Stimulated activated CD4-positive, alpha-beta T cell treated with anti-CD3 and anti-CD28 coated beads, TNF-alpha, amount 100 ng/mL, for 1 hour (primary cell): ENCODE results near the gene KIF9.
"Not testable (repeated sequence)": the region's sequence is repeated elsewhere in the genome, so short reads cannot be mapped to it uniquely, and the experiment has no call there.

ENCODE experiments used
- DNase-seq, 3 donors: peaks; one replicate each; pipeline ENCODE4 v3.0.0-alpha.2; 2020; ENCODE audit warnings: low read depth in 3 of 3, low spot score in 1 of 3

The KIF9 gene

DNA sequence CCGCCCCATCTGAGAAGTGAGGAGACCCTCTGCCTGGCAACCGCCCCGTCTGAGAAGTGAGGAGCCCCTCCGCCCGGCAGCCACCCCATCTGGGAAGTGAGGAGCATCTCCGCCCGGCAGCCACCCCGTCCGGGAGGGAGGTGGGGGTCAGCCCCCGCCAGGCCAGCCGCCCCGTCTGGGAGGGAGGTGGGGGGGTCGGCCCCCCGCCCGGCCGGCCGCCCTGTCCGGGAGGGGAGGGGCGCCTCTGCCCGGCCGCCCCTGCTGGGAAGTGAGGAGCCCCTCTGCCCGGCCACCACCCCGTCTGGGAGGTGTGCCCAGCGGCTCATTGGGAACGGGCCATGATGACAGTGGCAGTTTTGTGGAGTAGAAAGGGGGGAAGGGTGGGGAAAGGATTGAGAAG is 26.3 kb downstream of the KIF9 start:
- not testable (repeated sequence) for DNase-seq

DNA sequence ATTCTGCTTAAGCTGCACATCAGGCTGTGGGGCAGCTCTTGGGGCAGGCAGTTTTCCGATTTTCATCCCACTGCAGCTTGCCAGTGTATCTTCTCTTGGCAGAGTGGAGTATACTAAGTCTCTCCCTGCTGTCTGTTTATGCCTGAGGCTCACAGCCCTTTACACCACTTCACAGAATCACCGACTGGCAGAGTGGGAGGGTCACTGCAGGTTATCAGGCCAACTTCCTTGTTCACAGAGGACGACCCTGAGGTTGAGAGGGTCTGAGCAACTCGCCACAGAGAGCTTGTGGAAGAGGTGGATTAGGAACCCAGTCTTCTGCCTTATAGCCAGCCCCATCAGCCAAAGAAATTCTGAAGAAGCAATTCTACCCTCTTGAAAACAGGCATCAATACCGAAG is 30.9 kb downstream of the KIF9 start:
- no peak for DNase-seq

DNA sequence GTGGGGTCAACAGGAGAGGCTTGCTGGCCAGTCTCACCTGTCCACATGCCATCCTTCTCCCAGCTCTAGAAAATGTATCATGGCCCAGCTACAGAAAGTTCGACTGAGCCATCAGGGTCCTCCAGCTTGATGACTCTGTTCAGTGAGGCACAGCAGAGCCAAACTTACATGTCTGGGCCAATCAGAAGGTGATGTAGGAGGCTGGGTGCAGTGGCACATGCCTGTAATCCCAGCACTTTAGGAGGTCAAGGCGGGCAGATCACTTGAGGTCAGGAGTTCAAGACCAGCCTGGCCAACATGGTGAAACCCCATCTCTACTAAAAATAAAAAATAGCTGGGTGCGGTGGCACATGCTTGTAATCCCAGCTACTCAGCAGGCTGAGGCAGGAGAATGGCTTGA is 31.5 kb downstream of the KIF9 start:
- DNase-seq: not testable (repeated sequence)

DNA sequence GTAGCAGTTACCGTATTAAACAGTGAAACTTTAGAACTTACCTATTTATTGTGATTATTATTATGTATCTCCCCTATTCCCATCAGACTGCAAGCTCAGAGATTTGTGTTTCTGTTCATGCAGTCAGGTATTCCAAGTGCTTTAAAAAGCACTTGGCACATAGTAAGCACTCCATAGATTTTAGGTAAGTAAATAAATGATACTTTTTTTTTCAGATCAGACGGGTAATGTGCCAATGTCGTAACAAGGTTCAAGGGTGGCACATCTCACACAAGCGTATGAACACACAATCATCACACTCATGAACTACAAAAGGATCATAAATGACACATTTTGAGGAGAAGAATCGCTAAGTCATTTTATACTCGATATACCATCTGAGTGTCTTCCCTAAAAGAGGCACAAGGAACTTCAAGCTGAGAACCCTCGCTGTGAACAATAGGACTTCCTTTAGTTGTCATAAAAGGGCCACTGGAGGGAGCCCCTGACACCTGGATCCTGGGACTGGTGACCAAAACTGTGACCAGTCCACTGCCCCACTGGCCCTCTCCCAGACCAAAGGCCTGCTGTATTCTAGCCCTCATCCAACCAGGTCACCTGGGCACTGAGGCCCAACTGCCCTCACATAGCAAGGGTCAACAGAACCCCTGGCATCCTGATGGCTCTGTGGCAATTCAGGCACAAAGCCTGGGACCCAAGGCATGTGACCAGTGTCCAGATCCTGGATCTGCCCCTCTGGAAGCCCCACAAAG is 32.1 kb downstream of the KIF9 start:
- DNase-seq: no peak

DNA sequence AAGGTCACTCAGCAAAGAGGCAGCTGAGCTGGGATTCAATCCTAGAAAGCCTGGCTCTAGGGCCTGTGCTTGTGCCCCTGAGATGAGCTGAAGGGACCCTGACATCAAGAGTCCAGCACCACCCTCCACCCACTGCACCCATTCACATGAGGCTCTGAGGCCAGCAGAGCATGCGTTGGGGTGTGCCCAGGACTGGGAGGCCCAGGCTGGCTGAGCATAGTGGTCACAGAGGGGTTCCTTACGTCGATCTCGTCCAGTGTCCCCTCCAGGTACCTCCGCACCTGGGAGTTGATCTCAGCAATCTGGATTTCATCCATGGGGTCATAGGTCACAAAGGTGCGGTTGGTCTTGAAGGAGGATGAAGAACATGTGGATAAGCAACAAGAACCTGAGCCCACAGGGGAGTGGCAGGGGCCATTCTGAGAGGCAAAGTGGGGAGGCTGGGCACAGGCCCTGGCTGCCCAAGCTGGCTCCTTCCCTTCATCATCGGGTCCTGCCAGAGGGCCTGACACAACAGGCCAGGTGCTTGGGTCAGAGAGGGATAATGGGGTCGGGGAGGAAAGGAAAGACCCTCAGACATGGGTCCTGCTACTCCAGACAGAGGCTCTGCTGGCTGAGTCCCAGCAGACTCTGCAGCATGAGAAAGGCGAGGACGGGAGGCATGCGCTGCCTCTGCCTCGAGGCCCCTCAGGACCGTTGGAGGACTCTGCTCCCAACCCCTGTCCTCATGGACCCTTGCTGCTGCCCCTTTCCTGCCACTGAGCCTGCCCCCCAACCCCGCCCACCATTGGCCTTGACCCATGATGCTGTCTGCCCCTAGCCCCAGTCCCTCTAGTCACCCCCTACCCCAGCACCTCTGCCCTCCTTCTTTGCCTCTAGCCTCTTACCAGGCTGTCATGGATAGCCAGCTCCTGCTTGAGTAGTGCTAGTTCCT is 35.2 kb downstream of the KIF9 start:
- DNase-seq: no peak

DNA sequence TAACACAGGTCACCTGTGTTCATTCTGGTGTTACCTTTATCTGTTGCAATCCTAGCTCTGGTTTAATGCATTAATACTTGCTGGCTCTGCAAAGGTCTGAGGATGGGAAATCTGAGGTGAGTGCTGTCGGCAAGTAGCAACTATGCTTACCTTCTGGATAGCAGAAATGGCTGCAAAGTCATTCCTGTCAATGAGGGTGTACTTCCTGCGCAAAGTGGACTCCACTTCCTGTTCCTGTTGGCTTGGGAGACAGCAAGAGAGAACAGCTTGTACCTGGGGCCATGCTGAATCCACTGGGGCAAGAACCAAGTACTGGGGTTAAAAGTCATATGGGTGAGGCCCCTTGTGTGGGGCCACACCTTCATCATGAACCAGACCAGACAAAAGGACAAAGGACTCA is 37.3 kb downstream of the KIF9 start:
- DNase-seq: no peak

DNA sequence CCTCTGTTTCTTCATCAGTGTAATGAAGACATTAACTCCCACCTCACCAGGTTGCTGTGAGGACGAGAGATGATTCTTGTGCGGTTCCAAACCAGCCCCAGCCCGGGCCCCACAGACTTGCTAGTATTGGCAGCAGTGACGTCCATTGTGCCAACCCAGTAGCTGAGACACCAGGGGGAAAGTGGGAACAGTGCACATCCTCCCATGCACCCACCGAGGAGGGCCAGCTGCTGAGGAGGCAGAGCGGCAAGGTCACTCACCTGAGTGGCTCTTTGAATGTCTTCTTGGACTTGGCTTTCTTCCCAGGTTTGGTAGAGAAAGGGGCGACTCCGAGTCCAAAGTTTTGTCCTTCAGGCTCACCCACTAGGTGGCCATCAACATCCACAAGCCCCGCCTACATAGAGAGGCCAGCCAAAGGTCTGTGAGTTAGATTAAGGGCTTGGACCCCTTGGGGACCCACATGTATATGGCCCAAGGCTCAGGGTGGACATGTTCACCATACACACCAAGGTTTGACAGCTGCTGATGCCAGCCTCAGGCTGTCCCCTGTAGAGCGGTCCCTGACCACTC is 38.0 kb downstream of the KIF9 start:
- DNase-seq: no peak

DNA sequence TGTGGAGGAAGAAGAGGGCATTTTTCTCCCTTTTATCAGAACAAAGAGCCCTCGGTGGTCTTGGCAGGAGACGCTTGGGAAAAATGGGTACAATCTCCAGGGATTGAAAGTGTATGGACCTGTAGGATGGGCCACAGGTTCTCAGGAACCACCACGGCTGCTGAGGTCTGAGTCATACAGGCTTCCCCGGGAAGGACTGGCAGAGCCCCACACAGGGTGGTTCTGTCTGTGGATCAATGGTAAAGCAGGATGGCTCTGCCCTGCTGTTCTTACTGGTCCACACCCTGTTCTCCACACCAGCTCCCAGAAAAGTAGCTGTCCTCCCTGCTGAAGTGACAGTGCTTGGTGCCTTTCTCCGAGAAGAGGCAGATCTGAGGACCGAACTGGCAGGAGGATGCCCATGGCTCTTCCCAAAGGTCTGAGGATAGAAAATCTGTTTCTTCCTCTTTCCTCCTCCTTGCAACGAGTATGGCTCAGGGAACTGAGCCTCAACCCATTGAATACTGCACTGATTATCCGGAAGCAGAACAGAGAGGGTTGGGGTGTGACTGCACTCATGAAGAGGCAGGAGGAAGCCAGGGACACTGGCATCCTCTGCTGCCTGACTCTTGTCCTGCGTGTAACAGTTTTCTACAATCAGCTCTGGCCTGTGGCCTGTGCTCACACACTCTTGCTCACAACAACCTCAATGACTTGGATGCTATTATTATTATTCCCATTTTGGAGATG is 39.0 kb downstream of the KIF9 start:
- no peak for DNase-seq

DNA sequence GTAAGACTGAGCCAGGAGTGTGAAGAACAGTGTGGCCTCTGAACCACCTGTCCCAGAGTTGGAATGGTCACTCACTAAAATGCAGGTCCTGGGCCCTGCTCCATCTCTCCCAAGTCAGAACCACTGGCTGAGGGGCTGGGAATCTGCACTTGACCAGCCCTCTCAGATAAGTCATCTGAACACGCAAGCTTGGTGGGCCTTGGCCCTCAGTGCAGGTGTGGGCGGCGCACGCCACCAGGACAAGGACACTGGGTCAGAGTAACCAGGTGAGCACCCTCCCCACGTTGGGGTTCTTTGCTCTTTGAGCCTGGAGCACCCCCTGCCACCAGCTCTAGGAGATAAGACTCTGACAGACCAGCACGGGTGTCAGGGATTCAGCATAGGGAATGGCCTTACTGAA is 42.7 kb downstream of the KIF9 start:
- no peak for DNase-seq

DNA sequence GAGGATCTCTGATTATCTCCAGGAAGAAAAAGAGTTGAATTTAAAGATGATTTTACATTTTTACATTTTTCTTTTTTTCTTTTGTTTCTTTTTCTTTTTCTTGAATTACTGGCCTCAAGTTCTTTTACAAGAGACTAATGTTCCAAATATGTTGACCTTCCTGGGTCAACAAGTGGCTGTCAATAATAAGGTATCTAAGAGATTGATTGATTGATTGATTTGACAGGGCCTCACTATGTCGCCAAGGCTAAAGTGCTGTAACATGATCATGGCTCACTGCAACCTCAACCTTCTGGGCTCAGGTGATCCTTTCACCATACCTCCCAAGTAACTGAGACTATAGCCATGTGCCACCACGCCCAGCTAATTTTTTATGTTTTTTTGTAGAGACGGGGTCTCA is 44.6 kb downstream of the KIF9 start:
- no peak for DNase-seq

DNA sequence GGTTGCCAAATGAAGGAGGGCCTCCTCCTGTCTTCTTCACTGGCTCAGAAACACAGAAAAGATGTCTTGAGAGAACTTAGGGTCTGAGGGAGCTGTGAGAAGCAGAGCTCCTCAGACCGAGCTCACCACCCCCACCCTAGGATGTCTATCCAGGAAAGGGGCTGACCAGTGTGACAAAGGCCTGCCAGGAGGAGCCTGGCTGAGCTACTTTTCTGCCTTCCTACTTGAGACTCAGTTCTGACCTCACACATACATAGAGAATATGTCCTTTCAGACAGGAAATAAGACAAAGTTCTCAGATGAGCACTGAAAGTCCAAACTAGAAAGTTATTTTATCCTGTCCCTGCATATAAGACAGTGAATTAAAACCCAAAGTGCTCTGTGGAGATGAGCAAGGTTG is 54.5 kb downstream of the KIF9 start:
- no peak for DNase-seq

DNA sequence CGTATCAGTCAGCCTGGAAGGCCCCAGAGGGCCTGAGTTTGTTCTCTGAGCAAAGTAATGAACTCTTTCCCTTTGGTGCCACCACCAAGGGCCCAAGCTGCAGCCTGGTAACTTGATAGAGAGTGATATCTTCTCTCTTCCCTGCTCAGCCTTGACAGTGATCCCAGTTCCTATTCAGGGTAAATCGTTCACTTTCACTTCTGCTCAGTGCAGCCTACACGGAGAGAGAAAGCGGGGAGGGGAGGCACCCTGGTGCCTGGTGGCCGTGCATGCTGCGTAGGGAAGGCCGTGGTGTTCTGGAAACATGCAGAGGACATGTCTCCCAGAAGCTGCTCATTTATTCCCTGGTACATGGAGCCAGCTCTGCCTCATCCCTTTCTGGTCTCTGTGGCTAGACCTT is 54.9 kb downstream of the KIF9 start:
- no peak for DNase-seq

DNA sequence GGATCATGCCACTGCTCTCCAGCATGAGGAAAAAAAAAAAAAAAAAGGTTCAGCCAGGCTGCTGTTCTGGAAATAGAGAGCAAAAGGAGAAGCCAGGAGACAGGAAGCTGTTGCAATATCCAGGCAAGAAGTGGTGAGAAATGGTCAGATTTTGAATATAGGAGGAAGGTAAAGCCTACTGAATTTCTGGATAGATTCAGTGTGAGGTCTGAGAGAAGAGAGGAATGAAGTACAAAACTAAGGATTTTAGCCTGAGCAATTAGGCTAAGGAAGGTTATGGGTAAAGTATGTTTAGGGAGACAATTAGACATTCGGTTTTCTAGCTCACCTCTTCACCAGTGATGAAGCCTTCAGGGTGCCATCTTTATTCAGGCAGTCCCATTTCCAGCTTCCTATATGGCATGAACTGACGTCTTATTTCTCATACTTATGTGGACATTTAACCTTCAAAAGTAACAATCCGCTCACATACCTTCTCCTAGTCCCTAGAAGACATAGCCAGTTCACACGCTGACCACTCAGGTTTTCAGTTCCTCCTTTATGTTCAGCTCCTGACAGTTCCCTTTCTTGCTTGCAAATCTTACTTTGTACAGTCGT is 57.2 kb downstream of the KIF9 start:
- DNase-seq: no peak

DNA sequence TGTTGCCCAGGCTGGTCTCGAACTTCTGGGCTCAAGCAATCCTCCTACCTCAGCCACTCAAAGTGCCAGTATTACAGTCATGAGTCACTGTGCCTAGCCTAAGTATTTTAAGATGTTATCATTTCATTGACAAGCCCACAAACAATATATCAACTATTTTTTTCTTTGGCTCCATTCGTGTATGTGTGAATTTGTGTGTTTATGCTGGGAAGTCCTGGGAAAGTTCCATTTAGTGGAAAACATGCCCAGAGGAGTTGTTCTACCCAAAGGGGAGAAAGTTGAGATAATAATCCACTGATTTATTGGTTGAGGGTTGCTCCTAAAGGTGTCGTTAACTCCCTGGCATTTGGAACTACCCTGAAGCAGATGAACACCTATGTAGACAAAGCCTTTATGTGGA is 58.8 kb downstream of the KIF9 start:
- no peak for DNase-seq

DNA sequence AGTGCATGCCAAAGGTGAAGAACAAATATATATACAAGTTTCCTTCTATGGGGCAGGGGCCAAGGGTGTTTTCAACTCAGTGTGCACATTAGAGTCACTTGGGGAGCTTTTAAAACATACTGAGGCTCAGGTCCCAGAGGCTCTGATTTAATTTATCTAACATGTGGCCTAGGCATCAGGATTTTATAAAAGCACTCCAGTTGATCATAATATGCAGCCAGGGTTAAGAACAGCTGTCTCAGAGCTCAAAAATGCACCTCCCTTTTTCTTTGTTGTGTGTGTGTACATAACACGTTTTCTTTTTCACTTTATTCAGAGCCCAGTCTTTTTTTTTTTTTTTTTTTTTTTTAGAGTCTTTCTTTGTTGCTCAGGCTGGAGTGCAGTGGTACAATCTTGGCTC is 60.8 kb downstream of the KIF9 start:
- no peak for DNase-seq

DNA sequence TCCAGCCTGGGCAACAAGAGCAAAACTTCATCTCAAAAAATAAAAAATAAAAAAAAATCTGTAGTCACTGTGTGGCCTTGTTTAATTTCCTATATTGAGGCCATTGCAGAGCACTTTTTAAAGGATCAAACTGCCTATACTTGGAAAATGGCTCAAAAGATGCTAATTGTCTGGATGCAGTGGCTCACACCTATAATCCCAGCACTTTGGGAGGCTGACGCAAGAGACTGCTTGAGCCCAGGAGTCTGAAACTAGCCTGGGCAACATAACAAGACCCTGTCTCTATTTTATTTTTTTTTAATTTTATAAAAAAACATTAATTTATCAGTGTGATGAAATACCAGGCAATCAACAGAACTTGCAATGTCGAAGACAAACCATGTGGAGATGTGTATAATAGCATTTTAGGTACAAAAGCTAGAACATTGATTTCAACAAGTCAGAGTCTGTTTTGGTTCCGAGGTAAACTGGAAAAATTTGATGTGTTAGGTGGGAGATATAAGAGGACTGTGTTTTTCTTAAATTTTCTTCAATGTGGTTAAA is 71.7 kb downstream of the KIF9 start:
- no peak for DNase-seq

DNA sequence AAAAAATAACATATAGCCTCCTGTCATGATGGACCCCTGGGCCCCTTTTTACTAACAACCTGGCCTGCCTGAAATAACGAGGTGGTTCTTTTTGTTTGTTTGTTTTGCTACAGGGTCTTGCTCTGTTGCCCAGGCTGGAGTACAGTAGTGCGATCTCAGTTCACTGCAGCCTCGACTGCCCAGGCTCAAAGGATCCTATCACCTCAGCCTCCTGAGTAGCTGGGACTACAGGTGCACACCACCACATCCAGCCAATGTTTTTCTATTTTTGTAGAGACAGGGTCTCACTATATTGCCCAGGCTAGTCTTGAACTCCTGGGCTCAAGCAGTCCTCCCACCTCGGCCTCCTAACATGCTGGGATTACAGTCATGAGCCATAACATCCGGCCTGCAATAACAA is 76.6 kb downstream of the KIF9 start:
- not testable (repeated sequence) for DNase-seq

DNA sequence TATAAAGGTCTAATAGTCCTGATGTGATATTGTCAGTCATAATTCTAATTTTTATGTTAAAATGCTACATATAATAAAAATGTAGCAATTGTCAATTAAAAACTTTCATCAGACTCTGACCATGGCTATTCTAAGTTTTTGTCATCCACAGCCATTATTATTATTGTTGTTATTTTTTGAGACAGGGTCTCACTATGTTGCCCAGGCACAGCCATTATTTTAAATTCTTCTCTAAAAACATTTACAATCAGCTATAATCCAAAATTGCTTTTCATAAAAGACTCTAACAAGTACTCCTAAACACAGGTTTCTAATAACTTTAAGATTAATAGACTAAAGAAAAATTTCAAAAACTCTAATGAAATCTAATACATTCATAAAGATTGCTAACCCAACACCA is 77.7 kb downstream of the KIF9 start:
- DNase-seq: no peak

DNA sequence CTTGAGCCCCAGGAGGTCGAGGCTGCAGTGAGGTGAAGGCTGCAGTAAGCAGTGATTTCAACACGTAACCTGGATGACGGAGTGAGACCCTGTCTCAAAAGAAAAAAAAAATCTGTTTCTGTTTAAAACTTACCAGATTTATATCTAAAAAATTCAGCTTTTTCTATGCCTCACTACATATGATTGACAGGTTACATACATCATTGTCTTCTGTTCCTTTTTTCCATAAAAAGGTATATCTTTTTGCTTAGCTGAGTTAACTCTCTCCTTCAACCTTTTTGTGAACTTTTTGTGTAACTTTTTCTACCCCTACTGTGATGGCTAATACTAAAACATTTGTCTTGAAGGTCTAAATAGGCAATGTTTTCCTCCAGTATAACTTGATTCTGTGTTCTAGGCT is 80.1 kb downstream of the KIF9 start:
- no peak for DNase-seq

DNA sequence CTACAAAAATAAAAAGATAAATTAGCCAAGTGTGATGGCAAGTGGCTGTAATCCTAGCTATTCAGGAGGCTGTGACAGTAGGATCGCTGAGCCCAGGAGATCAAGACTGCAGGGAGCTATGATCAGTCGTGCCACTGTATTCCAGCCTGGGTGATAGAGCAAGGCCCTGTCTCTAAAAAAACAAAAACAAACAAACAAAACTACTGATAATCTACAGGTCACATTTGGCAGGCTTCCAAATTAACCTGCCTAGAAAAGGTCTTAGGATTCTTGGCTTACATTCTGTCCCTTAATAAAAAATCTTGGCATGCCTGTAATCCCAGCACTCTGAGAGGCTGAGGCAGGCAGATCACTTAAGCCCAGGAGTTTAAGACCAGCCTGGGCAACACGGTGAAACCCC is 85.3 kb downstream of the KIF9 start:
- DNase-seq: no peak

DNA sequence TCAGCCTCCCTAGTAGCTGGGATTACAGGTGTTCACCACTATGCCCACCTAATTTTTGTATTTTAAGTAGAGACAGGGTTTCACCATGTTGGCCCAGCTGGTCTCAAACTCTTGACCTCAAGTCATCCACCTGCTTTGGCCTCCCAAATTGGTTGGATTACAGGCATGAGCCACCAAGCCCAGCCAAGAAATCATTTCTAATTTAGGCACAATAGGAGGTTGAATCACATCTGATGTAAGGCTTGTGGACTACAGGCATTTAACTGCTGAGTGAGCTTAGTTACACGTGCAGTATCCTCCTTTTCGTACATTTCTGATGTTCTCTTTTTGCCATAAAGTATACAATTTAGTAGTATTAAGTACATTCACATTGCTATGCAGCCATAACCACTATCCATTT is 87.6 kb downstream of the KIF9 start:
- no peak for DNase-seq
